Spleen (tissue), 7 donors: ENCODE data around the gene SERPINB11.

Source experiments
- CTCF ChIP-seq, 11 experiments: fragments of 200-600 bp in 7 of 11; fragments of 450-650 bp in 4 of 11; sonication (generic) in 4 of 11; IDR thresholded peaks in 8 of 11; conservative IDR thresholded peaks in 3 of 11; 1 replicate in 7 of 11; 2 replicates in 4 of 11; pipeline versions ENCODE4 v1.4.0 to v1.8.0; 2016 to 2021; ENCODE audit warnings: antibody characterized with exemption in 11 of 11, inconsistent platforms in 4 of 11, mild to moderate bottlenecking in 1 of 11
- POLR2A ChIP-seq, 3 donors: fragments of 450-650 bp; IDR thresholded peaks; one replicate each; pipeline ENCODE4 v1.5.1; 2017; ENCODE audit warnings: antibody characterized with exemption in 3 of 3, mild to moderate bottlenecking in 1 of 3
- donor health status: DM: no; HTN: no; CAD: no; lungs with moderate emphysema.
- donor health status: DM: no; HTN: no; CAD: no.
- donor health status: DM: no; HTN: no; CAD: no.

- TF ChIP-seq CTCF (IDR thresholded peaks at IDR 0.05 in 8 of 11, conservative IDR thresholded peaks at IDR 0.05 in 3 of 11) = no peak
- TF ChIP-seq POLR2A (IDR thresholded peaks at IDR 0.05) = no peak
These were observed 25.1 kb upstream of the SERPINB11 start for GRCh38 chr18:63677500-63678225.
